HG03108 (cell line): ENCODE data around the gene LITAFD.
"Not testable (repeated sequence)": the region's sequence is repeated elsewhere in the genome, so short reads cannot be mapped to it uniquely, and the experiment has no call there.

Experiments used
- ATAC-seq: cut with Tn5 transposase; IDR thresholded peaks from one replicate; pipeline ENCODE4 v1.9.1; 2021; ENCODE audit warnings: moderate library complexity; ENCODE audit not compliant: unreplicated experiment

Gene LITAFD

GRCh38 chr16:8882041-8882617 lies at the start of gene LITAFD:
TSS of gene LITAFD (plus strand) at chr16:8882351. CDS start at chr16:8884356, 2,005 bp downstream.
- no peak for ATAC-seq

DNA sequence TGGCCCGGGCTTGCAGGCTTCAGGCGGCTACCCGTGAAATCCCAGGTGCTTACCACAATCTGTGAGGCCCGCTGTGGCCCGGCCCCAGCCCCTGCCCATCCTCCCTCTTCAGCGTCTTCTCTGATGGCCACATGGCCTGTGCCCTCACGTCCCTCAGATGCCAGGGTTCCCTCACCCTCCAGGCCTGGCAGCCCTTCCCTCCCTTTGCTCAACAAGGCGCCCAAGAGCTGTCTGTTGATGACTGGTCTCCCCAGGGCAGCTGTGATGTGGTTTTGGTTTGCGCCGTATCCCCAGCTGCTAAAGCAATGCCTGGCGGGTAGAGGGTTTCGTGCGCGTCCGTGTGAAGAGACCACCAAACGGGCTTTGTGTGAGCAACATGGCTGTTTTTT lies 49.4 kb upstream of the LITAFD start:
- no peak for ATAC-seq

DNA sequence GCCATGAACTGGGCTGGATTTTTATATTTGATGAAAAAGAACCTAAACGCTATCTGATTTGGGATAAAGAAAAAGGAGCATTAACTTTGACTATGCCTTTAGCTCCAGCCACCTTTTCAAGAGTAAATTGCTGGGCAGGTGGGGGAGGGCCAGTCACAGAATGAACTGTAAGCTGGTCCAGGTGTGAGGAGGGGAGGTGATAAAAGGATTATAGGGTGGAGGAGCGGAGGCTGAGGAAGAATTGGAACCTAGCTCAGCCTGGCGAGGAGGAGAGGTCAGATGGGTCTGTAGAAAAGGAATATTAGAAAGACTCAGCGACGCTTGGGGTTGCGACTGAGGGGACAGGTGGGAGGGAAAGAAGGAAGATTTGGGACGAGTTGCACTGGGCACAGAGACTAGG lies 45.4 kb upstream of the LITAFD start:
- ATAC-seq = not testable (repeated sequence)

DNA sequence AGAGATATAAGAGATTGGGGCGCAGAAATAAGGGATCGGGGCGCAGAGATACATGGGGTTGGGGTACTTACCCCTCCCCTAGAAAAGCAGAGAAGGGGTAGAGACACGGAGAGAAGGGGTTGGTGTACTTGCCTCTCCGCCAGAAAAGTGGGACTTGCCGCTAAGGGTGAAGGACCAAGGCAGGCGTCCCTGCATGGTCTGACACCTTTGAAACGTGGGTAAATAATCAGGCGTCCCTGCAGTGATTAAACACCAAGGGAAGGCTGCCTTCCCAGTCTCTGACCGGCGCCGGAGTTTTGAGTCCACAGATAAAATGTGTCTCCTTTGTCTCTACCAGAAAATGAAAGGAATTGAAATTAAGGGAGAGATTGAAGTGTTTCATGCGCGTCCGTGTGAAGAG lies 44.6 kb upstream of the LITAFD start:
- ATAC-seq = not testable (repeated sequence)

DNA sequence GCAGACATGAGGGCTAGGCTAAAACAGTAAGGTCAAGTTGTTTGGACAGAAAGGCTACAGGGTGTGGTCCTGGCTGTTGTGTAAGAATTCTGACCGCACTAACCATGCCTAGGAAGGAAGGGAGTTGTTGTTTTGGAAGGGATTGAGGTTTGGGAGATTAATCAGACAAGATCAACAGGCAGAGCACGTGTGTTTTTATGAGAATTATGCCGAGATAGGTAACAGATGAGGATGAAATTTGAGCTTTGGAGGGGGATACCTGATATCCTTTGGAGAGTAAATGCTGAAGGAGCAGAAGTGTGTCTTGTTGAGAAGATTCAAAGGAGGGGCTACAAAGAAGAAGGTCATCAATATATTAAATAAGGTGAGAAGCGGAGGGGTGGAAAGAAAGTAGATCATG lies 40.1 kb upstream of the LITAFD start:
- ATAC-seq = not testable (repeated sequence)

- ATAC-seq = not testable (repeated sequence)
Observed at GRCh38 chr16:8843296-8843695, 38.9 kb upstream of the LITAFD start.

DNA sequence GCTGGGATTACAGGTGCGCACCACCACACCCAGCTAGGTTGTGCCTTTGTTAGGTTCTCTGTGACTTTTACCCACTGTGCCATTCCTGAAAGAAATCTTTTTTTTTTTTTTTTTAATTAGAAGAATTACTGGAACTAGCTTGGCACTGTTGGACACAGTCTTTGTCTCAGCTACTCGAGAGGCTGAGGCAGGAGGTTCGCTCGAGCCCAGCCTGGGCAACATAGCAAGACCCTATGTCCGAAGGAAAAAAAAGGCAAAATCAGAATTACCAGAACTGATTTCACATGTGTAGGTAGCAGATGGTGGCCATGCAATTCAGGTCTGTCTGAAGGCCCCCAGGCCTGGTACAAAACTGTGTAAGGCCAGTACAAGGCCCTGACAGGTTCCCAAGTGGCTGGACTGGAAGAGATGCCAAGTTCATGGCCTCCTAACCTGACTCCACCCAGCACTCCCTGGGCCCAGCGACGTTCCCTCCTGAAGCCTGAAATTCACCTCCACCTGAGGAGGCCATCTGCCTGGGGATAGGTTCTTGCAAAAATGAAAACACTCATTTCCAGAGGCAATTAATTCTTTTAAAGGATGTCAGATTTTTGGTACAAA lies 36.4 kb upstream of the LITAFD start:
- no peak for ATAC-seq

GRCh38 chr16:8846401-8846932 lies 35.7 kb upstream of the LITAFD start:
- no peak for ATAC-seq

GRCh38 chr16:8847145-8847544 lies 35.0 kb upstream of the LITAFD start:
- ATAC-seq = no peak

DNA sequence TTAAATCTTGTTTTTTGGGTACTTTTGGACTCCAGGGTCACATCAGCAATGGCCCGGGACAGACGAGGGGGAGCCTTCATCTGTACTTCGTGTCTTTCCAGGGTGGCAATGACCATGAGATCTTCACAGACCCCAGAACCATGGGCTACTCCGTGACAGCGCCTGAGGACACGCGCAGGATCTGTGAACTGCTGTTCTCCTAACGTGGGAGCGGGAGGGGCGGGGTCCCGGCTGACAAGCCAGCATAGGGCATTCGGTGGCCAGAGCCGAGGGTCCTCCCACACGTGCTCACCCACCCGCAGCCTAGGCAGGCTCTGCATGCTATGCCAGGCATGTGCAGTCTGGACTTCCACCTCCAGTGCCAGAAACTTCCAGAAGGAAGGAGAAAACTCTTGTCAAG lies 34.5 kb upstream of the LITAFD start:
- no peak for ATAC-seq

GRCh38 chr16:8848231-8848938 lies 33.8 kb upstream of the LITAFD start:
- ATAC-seq = no peak

DNA sequence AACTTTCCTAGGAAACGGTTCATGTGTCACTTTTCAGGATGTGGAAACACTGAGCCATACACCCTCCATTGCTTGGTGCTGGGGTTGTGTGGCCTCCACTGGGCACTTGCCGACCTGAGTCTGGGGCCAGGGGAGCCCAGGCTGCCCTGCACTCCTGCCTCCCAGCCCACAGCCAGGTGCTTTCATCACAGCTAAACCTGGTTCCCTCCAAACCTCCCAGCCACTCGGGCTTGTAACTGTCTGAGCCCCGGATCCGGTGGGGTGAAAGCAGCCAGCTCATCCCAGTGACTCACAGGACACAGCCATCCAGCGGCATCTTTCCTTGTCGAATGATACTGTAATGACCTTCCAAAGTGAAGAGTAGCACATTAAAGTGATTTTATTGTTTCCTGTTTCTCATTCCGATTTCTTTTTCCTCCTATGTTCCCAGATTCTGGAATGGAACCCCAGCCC lies 33.2 kb upstream of the LITAFD start:
- ATAC-seq = no peak

GRCh38 chr16:8849411-8850011 lies 32.6 kb upstream of the LITAFD start:
- ATAC-seq = no peak

DNA sequence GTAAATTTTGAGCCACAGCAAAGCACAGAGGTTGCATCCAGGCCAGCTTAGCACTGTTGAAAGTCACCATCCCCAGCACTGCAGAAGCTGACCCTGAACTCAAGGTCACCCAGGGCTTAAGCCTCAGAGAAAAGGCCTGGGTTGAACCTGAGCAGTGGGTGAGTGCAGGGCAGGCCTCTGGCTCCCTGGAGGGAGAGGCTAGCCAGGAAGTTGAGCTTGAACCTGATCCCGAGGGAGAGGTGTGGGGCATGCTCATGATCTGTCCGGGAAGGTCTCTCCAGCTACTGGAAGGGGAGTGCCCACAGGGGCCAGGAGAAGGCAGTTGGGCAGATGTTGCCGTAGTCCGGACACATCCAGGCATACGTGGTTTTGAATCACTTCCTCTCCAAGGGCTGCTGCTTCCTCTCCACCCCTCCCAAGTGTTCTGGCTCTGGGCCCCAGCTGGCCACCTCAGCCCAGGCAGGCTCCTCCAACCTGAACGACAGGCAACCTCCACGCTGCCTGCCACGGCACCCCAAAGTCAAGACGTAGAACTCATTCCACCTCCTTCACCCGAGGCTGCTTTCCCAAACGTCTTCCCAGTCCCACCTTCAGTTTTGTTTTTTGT lies 31.8 kb upstream of the LITAFD start:
- ATAC-seq = no peak

GRCh38 chr16:8851761-8852403 lies 30.3 kb upstream of the LITAFD start:
- no peak for ATAC-seq

GRCh38 chr16:8852534-8852933 lies 29.6 kb upstream of the LITAFD start:
- ATAC-seq = no peak

DNA sequence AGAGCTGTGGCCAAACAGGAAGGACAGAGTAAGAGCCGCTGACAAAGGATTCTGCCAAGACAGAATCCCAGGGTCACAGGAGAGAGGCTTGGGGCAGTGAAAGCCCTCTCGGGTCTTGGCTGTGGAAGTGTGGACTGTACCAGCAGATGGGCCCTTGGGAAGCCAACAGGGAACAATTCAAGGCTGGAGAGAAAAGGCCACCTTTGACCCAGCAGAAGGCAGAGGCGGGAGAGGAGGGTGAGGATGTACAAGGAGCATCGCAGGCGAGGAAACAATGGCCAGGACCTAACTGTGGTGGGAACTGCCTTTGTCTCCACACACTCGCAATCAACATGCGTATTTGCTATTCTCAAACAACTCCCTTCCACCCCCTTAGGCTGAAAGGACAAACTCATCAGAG lies 29.0 kb upstream of the LITAFD start:
- ATAC-seq = no peak

- no peak for ATAC-seq
Observed at GRCh38 chr16:8853611-8854010, 28.5 kb upstream of the LITAFD start.

DNA sequence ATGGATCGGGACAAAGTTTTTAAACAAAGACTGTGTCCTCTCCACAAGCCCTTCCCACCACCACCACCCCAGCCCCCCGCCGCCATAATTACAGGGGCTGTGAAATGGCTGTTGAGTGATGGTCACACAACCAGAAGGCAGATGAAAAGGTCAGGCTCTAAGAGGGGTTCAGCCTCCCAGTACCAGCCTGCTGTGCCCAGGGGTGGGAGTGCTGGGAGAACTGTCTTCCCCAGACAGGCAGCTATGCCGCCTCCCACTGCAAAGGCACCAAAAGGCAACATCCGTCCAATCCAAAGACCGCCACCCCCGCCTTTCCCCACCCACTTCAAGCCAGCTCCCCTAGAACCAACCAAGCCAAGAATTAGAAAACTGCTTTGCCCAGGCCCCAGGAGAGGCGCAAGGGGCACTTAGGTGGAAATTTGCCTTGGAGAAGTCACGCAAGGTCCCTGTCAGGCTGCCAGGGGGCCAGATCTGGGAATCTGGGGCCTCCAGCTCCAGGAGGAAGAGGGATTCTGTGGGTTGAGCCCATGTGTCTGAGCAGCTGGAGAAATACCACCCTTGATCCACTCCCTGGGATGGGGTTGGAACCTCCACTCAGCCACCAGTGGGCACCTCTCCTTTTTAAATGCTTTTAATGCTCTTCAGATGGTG lies 27.7 kb upstream of the LITAFD start:
- no peak for ATAC-seq

DNA sequence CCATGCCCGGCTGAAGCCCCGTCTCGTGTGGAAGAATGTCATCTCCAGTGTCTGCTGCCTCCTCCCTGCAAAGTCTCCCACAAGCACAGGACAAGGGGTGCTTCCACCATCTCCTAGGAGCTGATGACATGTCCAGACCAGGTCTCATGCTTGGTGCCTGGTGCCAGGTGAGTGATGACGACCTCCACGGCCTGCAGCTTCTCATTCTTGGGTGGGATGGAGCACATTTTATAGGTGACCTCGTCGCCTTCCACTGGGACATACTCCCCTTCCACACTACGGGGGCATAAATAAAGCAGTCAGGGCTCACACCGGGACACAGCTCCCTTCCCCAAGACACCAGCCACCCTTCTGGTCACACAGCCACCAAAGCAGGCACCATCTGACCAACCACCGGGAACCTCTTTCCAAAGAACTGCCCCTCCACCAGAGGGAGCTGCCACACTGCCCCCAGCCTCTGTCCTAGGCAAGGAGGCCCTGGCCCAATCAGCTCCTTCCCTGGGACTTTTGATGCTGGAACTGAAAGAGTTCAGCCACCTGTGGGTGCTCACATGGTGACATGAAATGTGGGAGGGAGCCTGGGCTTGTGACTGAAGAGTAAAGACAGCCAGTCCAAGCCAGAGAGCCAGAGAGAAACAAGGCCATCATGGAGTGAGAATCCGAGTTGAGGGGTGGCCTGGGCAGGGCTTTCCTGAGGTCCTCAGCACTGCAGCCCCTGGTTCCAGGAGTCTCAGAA lies 26.9 kb upstream of the LITAFD start:
- ATAC-seq = no peak
